NCI-H1092 treated with DMSO at 0.1 percent for 48 hours (cell line): ENCODE results near the gene NLGN1.

Experiments used
- DNase-seq: peaks from one replicate; lab custom pipeline; 2025; lab: John Stamatoyannopoulos, UW

Gene NLGN1

GRCh38 chr3:173635826-173636225, 238.3 kb downstream of the NLGN1 start:
- DNase-seq = no peak

GRCh38 chr3:173639098-173639497, 241.6 kb downstream of the NLGN1 start:
- DNase-seq = no peak

- DNase-seq = no peak
Observed at GRCh38 chr3:173641696-173642095, 244.2 kb downstream of the NLGN1 start.

- DNase-seq = no peak
Observed at GRCh38 chr3:173644086-173645082, 246.8 kb downstream of the NLGN1 start.

- DNase-seq = no peak
Observed at GRCh38 chr3:173650596-173650995, 253.1 kb downstream of the NLGN1 start.

- DNase-seq = no peak
Observed at GRCh38 chr3:173652093-173652492, 254.5 kb downstream of the NLGN1 start.

- DNase-seq = no peak
Observed at GRCh38 chr3:173653781-173654180, 256.2 kb downstream of the NLGN1 start.

- no peak for DNase-seq
Observed at GRCh38 chr3:173659972-173660371, 262.4 kb downstream of the NLGN1 start.

- peak; percentile 57 for DNase-seq
Observed at GRCh38 chr3:173660645-173661299, 263.2 kb downstream of the NLGN1 start.

GRCh38 chr3:173663696-173664111, 266.2 kb downstream of the NLGN1 start:
- no peak for DNase-seq

- no peak for DNase-seq
Observed at GRCh38 chr3:173676094-173676493, 278.6 kb downstream of the NLGN1 start.

- no peak for DNase-seq
Observed at GRCh38 chr3:173681188-173681678, 283.7 kb downstream of the NLGN1 start.

GRCh38 chr3:173685456-173685855, 287.9 kb downstream of the NLGN1 start:
- DNase-seq = no peak

- DNase-seq = no peak
Observed at GRCh38 chr3:173688216-173688842, 290.8 kb downstream of the NLGN1 start.

- DNase-seq = no peak
Observed at GRCh38 chr3:173690542-173691180, 293.1 kb downstream of the NLGN1 start.

- DNase-seq = no peak
Observed at GRCh38 chr3:173699353-173699752, 301.8 kb downstream of the NLGN1 start.

- no peak for DNase-seq
Observed at GRCh38 chr3:173700336-173700735, 302.8 kb downstream of the NLGN1 start.

- DNase-seq = peak; percentile 18
Observed at GRCh38 chr3:173702561-173702960, 305.0 kb downstream of the NLGN1 start.

GRCh38 chr3:173703771-173704170, 306.2 kb downstream of the NLGN1 start:
- peak; percentile 89 for DNase-seq

GRCh38 chr3:173706630-173707029, 309.1 kb downstream of the NLGN1 start:
- DNase-seq = no peak

GRCh38 chr3:173708191-173708590, 310.6 kb downstream of the NLGN1 start:
- no peak for DNase-seq

- no peak for DNase-seq
Observed at GRCh38 chr3:173709026-173709425, 311.5 kb downstream of the NLGN1 start.
